ENCODE results near the gene RPS27L.
"Not testable (repeated sequence)": the region's sequence is repeated elsewhere in the genome, so short reads cannot be mapped to it uniquely, and the experiment has no call there.

The RPS27L gene

GRCh38 chr15:63111481-63111880 lies 45.8 kb downstream of the RPS27L start:
- TF ChIP-seq CTCF (conservative IDR thresholded peaks at IDR 0.05; ENCODE audit: low read depth, low read length), result no peak
- no peak overlapping the region for H3K4me3 ChIP-seq (ENCODE audit: low read length)
- DNase-seq (ENCODE audit: low read depth), result no peak

- no peak overlapping the region for H3K4me3 ChIP-seq (ENCODE audit: low read length)
- TF ChIP-seq CTCF (conservative IDR thresholded peaks at IDR 0.05; ENCODE audit: low read depth, low read length), result no peak
Measured at GRCh38 chr15:63110428-63111026, 46.8 kb downstream of the RPS27L start.

GRCh38 chr15:63109920-63110319 lies 47.4 kb downstream of the RPS27L start:
- no peak for DNase-seq (ENCODE audit: low read depth)
- no peak for TF ChIP-seq CTCF (conservative IDR thresholded peaks at IDR 0.05; ENCODE audit: low read depth, low read length)
- no peak overlapping the region for H3K4me3 ChIP-seq (ENCODE audit: low read length)

More at GRCh38 chr15:63110428-63111026, 46.8 kb downstream of the RPS27L start:
- DNase-seq (ENCODE audit: low read depth), result no peak

- no peak overlapping the region for H3K4me3 ChIP-seq (ENCODE audit: low read length)
- no peak for TF ChIP-seq CTCF (conservative IDR thresholded peaks at IDR 0.05; ENCODE audit: low read depth, low read length)
- no peak for DNase-seq (ENCODE audit: low read depth)
Measured at GRCh38 chr15:63109498-63109897, 47.8 kb downstream of the RPS27L start.

- H3K4me3 ChIP-seq (ENCODE audit: low read length), result no peak overlapping the region
- peak; percentile 97 for DNase-seq (ENCODE audit: low read depth)
- no peak for TF ChIP-seq CTCF (conservative IDR thresholded peaks at IDR 0.05; ENCODE audit: low read depth, low read length)
Measured at GRCh38 chr15:63107895-63108546, 49.3 kb downstream of the RPS27L start.

- not testable (repeated sequence) for DNase-seq (ENCODE audit: low read depth)
Measured at GRCh38 chr15:63105354-63105753, 51.9 kb downstream of the RPS27L start.

GRCh38 chr15:63104727-63105126 lies 52.5 kb downstream of the RPS27L start:
- TF ChIP-seq CTCF (conservative IDR thresholded peaks at IDR 0.05; ENCODE audit: low read depth, low read length), result no peak
- DNase-seq (ENCODE audit: low read depth), result no peak

More at GRCh38 chr15:63105354-63105753, 51.9 kb downstream of the RPS27L start:
- H3K4me3 ChIP-seq (ENCODE audit: low read length), result not testable (repeated sequence)

More at GRCh38 chr15:63104727-63105126, 52.5 kb downstream of the RPS27L start:
- H3K4me3 ChIP-seq (ENCODE audit: low read length), result no peak overlapping the region

All from retinal pigment epithelial cell (primary cell).